Measurements from ENCODE around the gene SLC23A3.
A peak's percentile ranks its signal among the peaks of the same experiment; 100 is the strongest.

SLC23A3 gene

GRCh38 chr2:219172231-219173154 is 2.7 kb upstream of the SLC23A3 start:
- H3K27ac ChIP-seq = no peak overlapping the region
- TF ChIP-seq ZFX (IDR thresholded peaks at IDR 0.05) = no peak
- TF ChIP-seq, protein P1, sequence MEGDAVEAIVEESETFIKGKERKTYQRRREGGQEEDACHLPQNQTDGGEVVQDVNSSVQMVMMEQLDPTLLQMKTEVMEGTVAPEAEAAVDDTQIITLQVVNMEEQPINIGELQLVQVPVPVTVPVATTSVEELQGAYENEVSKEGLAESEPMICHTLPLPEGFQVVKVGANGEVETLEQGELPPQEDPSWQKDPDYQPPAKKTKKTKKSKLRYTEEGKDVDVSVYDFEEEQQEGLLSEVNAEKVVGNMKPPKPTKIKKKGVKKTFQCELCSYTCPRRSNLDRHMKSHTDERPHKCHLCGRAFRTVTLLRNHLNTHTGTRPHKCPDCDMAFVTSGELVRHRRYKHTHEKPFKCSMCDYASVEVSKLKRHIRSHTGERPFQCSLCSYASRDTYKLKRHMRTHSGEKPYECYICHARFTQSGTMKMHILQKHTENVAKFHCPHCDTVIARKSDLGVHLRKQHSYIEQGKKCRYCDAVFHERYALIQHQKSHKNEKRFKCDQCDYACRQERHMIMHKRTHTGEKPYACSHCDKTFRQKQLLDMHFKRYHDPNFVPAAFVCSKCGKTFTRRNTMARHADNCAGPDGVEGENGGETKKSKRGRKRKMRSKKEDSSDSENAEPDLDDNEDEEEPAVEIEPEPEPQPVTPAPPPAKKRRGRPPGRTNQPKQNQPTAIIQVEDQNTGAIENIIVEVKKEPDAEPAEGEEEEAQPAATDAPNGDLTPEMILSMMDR (conservative IDR thresholded peaks at IDR 0.05) = no peak

DNA sequence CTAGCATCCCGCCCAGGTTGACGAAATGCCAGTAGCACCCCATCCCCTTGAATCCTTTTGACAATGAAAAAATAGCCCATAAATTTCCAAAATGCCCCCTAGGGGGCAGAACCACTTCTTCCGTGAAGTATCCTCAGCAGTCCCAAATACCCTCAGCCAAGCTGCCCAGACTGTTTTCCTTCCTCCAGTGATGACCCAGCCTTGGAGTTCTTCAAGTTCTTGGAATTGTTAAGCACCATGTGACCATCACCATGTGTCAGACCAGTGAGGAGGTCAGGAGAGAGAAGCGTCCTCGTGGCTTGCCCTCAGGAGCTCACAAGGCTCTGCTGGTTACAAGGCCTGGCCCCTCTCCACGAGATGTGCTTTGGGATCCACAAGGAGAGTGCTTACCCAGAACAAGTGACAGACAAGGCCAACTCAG is 1.4 kb upstream of the SLC23A3 start:
- H3K27ac ChIP-seq = no peak overlapping the region
- TF ChIP-seq ZFX (IDR thresholded peaks at IDR 0.05) = no peak
- TF ChIP-seq, protein P1 (conservative IDR thresholded peaks at IDR 0.05) = peak; percentile 77

DNA sequence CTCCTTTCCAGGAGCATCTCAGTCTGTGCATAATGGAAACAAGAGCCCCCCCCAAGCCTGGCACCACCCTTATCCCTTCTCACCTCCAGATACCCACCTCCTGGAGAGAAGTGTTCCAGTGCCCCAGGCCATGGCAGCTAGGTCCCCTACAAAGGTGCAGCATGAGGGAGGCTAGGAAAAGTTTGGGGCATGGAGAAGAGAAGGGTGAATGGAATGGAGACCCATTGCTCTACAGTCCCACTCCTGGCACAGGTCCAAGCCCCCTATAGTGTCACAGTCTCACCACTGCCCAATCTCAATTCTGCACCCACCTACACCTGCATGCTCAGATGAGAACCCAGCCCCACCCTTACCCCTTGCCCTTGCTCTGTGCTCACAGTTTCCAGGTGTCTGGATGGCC is 897 bp downstream of the SLC23A3 start:
- TF ChIP-seq ZFX (IDR thresholded peaks at IDR 0.05) = no peak
- TF ChIP-seq, protein P1 (conservative IDR thresholded peaks at IDR 0.05) = no peak
- no peak overlapping the region for H3K27ac ChIP-seq

GRCh38 chr2:219168526-219168925 is 1.3 kb downstream of the SLC23A3 start:
- no peak overlapping the region for H3K27ac ChIP-seq
- TF ChIP-seq, protein P1 (conservative IDR thresholded peaks at IDR 0.05) = no peak
- no peak for TF ChIP-seq ZFX (IDR thresholded peaks at IDR 0.05)

GRCh38 chr2:219167997-219168396 is 1.8 kb downstream of the SLC23A3 start:
- no peak for TF ChIP-seq ZFX (IDR thresholded peaks at IDR 0.05)
- TF ChIP-seq, protein P1 (conservative IDR thresholded peaks at IDR 0.05) = no peak
- H3K27ac ChIP-seq = no peak overlapping the region

DNA sequence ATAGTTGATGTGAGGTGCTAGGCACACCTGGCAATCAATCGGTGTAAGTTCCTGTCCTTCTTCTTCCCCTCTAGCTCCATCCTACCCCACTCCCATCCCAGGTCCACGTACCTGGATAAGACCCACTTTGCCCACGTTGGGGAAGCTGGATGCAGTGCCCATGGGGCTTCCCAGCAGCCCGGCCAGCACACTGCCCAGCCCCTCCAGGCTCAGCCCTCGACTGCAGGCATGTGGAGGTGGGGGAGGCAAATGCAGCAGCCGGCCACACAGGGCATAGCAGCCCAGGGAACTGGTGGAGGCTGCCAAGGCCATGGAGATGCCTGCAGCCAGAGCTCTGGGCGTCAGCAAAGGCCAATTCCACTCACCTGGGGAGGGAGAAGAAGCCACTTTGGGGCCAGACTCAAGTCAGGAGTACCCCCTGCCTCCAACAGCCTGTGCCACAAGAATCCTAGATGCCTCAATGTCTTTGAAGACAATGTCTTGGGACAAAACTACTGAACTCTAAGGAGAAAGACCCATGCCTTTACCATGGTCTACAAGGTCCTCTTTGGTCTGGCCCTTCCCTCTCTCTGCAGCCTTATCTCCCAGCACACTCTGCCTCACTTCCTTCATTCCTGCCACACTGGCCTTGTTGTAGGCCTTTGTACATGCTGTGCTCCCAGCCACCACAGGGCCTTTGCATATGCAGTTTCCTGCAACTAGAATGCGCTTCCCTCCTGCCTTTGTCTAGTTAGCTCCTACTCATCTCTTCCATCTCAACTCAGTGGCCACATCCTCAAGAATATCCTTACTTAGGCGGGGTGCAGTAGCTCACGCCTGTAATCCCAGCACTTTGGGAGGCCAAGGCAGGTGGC is 4.5 kb downstream of the SLC23A3 start:
- H3K27ac ChIP-seq = no peak overlapping the region
- TF ChIP-seq, protein P1 (conservative IDR thresholded peaks at IDR 0.05) = no peak
- TF ChIP-seq ZFX (IDR thresholded peaks at IDR 0.05) = no peak

DNA sequence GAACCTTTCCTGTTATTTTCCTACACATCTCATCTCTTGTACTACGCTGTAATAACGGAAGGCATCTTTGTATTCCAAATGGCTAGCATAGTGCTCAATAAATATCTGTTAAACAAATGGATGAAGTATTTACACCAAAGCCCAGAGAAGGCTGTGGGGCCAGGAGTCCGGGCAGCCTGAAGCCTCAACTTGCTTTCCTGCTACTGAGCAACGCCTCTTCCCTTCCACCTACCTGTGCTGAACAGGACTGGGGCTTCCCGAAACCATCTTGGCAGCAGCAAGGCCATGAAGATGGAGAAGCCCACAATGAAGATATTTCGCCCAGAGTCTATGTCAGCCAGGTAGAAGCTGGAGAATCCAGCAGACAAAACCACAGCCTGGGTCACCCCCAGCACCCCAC is 6.7 kb downstream of the SLC23A3 start:
- TF ChIP-seq, protein P1 (conservative IDR thresholded peaks at IDR 0.05) = no peak
- TF ChIP-seq ZFX (IDR thresholded peaks at IDR 0.05) = no peak
- no peak overlapping the region for H3K27ac ChIP-seq

Data from C4-2B (cell line).